GM18520 (cell line): ENCODE data around the gene TEX44.
A peak's percentile ranks its signal among the peaks of the same experiment; 100 is the strongest.
"Not testable (repeated sequence)": the region's sequence is repeated elsewhere in the genome, so short reads cannot be mapped to it uniquely, and the experiment has no call there.

Experiments
- ATAC-seq: cut with Tn5 transposase; IDR thresholded peaks from one replicate; pipeline ENCODE4 v1.9.1; 2021; ENCODE audit not compliant: unreplicated experiment

Gene TEX44

GRCh38 chr2:231570915-231571314, 21.7 kb upstream of the TEX44 start:
- ATAC-seq: not testable (repeated sequence)

- no peak for ATAC-seq
Measured at GRCh38 chr2:231571661-231572191, 20.9 kb upstream of the TEX44 start.

DNA sequence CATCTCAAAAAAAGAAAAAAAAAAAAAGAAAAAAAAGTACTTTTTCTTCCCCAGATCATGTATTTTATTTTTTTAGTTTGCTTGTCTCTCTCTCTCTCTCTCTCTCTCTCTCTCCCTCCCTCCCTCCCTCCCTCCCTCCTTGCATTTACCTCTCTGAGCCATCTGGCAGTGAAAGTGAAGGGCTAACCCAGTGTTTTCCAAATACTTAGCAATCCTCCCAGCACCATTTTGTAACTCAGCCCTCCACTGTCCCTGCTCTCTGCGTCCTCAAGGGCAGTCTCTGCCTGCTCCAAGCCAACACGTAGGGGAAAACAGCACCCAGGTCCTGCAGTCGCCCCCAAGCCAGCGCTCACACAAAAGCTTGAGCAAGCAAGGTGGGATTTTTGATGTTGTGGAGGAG, 19.6 kb upstream of the TEX44 start:
- no peak for ATAC-seq

- ATAC-seq: no peak
Measured at GRCh38 chr2:231573698-231574421, 18.8 kb upstream of the TEX44 start.

GRCh38 chr2:231575612-231576256, 16.9 kb upstream of the TEX44 start:
- no peak for ATAC-seq

GRCh38 chr2:231576465-231576864, 16.2 kb upstream of the TEX44 start:
- no peak for ATAC-seq

DNA sequence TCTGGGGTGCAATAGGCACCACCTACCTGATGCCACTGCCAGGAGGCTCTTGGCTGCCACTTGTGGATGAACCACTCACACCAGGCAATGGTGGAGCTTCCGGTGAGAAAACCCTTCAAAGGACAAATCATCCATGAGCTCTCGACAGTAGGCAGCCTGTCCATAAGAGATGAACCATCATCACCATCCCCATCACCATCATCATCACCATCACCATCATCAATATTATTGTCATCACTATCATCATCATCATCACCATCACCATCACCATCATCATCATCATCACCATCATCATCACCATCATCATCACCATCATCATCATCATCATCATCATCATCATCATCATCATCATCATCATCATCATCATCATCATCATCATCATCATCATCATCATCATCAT, 14.0 kb upstream of the TEX44 start:
- not testable (repeated sequence) for ATAC-seq

GRCh38 chr2:231579560-231579959, 13.1 kb upstream of the TEX44 start:
- no peak for ATAC-seq

DNA sequence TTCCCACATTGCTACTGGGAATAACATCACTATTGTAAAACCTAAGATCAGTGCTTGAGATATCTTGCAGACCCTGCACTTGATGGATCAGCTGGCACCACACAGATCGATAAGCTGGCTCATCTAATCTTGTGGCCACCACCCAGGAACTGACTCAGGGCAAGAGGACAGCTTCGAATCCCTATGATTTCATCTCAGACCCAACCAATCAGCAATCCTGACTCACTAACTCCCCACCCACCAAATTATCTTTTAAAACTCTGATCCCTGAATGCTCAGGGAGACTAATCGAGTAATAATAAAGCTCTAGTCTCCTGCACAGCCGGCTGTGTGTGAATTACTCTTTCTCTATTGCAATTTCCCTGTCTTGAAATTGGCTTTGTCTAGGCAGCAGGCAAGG, 11.3 kb upstream of the TEX44 start:
- no peak for ATAC-seq

DNA sequence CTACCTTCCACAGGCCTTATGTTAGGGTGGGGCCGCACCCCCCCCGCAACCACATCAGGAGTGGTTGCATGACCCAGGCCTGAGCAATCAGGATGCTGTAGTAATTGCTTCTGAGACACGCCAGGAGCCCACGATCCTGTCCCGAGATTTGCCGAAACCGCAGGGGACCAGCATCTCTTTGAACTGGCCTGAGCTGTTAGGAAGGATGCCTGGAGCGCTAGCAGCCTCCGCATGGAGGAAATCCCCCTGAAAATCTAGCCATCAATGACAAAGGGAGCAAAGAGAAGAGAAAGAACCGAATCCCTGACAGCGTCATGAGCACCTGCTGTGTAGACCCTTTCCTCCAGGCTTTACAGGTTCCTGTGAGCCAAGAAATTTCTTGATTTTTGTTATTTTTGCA, 8.7 kb upstream of the TEX44 start:
- ATAC-seq: no peak

GRCh38 chr2:231587744-231588143, 4.9 kb upstream of the TEX44 start:
- not testable (repeated sequence) for ATAC-seq

GRCh38 chr2:231589656-231590055, 3.0 kb upstream of the TEX44 start:
- ATAC-seq: no peak

DNA sequence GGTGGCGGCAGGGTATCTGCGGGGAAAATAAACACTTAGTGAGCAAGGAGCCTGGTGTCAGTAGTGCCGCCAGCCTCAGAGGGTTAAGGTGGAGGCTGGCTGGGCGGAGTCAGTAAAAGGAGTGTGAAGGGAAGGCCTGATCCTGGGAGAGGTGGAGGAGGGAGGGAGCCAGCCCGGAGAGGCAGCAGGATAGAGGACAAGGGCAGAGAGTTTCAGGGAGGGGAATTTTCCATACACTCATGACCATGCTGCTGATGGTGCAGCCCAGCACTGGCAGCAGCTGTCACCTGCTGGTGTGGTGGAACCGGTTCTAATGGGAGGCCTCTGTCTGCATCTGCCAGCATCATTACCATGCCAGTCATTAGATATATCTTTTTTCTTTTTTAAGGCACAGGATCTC, 2.0 kb upstream of the TEX44 start:
- ATAC-seq: no peak

DNA sequence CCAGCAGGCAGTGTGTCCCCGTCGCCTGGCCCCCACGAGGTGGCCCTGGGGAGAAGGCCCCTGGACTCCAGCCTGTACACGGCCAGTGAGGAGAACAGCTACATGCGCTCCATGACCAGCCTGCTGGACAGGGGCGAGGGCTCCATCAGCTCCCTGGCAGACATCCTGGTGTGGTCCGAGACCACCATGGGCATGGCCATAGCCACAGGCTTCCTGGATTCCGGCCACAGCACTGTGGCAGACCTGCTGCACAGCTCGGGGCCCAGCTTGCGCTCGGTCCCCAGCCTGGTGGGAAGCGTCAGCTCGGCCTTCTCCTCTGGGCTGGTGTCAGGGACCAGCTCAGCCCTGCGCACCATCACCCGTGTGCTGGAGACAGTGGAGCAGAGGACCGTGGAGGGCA, 1.0 kb downstream of the TEX44 start:
- no peak for ATAC-seq

GRCh38 chr2:231597014-231597611, 4.4 kb downstream of the TEX44 start:
- ATAC-seq: peak; percentile 68

DNA sequence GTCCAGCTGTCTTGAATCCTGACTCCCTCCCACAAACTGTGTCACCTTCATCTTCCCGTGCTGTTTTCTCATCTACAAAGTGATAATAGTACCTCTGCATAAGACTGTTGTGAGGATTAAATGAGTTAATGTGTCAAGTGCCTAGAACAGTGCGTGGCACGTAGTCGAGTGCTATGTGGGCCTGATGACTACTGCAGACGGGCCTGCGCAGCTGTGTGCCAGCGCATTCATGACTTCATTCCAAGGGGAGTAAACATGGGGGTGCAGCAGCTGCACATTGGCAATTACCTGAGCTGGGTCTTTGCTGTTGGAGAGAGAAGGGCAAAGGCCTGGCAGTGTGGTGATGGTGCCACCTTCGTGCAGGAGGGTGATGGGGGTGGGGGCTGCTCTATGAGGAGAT, 5.0 kb downstream of the TEX44 start:
- no peak for ATAC-seq

DNA sequence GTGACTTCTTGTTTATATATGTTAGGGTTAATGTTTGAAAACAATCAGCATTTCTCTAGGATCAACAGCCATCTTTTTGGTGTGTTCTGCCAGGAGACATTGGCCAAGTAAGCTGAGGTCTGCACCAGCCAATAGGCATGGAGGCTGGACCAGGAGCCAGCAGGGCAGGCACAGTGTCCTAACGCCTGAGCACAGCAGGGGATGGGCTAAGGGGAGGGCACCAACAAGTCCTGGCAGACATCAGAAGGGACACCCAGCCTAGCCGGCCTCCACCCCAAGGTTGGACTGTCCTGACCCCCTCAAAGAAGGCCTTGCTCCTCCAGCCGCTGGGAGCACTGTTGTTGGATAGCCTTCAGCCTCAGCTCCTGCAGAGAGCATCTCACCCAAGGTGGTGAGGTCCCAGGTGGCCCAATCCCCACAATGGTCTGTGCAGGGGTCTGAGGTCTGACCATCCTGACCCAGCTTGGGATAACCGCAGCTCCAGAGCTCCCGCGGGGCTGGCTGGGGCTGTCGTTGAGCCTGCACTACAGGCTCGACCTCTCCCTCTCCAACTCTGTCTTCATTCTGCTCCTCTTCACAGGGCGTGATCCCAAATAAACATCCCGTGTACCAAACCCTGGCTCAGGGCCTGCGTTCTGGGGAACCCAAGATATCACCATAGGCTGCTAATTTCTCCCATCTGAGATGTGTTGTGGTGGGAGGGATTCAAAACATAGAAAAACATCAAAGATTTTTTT, 8.1 kb downstream of the TEX44 start:
- ATAC-seq: no peak

DNA sequence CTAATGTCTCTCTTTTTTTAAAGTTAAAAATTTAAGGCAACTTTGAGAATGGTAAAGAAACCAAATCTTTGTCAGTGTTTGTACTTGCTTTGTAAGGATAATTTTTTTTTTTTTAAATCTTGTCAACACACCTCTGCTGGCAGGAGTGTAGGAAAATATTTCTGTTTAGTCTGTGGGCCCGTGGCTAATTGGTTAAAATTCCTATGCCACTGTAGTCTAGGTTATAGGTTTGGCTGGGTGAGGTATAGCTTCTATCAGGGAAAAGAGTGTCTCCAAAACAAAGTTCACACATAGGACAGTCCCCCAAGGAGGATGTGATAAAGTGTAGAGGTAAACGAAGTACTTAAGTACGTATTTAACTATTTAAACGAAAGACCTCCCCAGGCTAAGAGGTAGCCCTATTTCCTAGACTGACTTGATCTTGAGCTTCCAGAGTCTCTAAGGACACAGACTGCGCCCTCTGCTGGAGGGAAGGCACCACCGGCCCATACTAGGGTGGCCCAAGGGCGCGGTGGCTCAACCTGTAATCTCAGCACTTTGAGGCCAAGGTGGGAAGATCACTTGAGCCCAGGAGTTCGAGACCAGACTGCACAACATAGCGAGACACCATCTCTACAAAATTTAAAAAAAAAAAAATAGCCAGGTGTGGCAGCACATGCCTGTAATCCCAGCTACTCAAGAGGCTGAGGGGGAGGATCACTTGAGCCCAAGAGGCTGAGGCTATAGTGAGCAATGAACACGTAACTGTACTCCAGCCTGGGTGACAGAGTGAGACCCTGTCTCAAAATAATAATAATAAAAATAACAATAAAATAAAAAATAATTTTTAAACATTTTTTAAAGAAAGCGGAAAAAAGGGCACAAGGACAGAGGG, 8.9 kb downstream of the TEX44 start:
- ATAC-seq: peak; percentile 26

DNA sequence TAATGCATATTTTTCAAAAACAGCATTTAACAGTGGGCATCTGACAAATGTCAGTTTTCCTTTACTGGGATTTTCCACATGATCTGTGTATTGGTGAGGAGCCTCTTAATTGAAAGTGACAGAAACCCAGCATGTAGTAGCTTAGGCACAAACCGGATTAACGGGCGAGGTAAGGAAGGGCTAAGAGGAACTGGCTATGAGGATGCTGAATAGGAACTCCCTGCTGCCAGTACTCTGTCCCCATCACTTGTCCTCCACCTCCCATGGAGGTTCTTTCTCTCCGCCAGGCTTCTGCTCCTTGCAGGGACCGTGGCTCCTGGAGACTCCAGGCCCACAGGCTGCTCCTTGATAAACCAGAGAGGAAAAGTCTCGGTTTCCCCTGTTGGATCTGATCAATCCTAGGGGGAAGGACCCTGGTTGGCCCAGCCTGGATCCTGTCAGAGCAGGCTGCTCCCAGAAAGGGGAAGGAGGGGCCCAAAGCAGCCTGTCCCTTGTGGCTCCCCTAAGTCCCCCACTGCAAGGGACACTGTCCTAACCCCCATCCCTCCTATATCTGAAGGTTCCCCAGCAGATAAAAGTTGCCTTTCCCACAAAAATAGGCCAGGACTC, 10.3 kb downstream of the TEX44 start:
- no peak for ATAC-seq

- peak; percentile 30 for ATAC-seq
Measured at GRCh38 chr2:231604101-231604684, 11.5 kb downstream of the TEX44 start.
